Esophagus muscularis mucosa (tissue), 4 donors: Measurements from ENCODE around the gene SP2. TPM values are rescaled to one million over a fixed set of nuclear protein-coding genes. Genes with fewer than 3 reads are reported as not detected.

Experiments used
- DNase-seq: peaks from one replicate; pipeline ENCODE4 v3.0.0-alpha.2; 2017; ENCODE audit errors: extremely low spot score
- H3K27ac ChIP-seq, 4 donors: fragments of 200-600 bp; sonication (generic); replicated peaks in 1 of 4; 1 replicate in 3 of 4; 2 replicates in 1 of 4; pipeline ENCODE4 v1.5.1; 2016 to 2019; ENCODE audit warnings: mild to moderate bottlenecking in 1 of 4
- H3K27me3 ChIP-seq, 4 donors: fragments of 200-600 bp; sonication (generic); one replicate each; pipeline versions ENCODE4 v1.5.1 to v1.6.0; 2016 to 2019
- H3K36me3 ChIP-seq, 4 donors: fragments of 200-600 bp; sonication (generic); one replicate each; pipeline ENCODE4 v1.5.1; 2016 to 2019
- H3K4me1 ChIP-seq, 4 donors: fragments of 200-600 bp; sonication (generic); one replicate each; pipeline ENCODE4 v1.5.1; 2016 to 2019
- H3K4me3 ChIP-seq, 4 donors: fragments of 200-600 bp; sonication (generic); 1 replicate in 2 of 4; 2 replicates in 2 of 4; pipeline ENCODE4 v1.5.1; 2016 to 2019; ENCODE audit warnings: mild to moderate bottlenecking in 4 of 4, moderate library complexity in 1 of 4
- H3K9me3 ChIP-seq, 4 donors: fragments of 200-600 bp; sonication (generic); 1 replicate in 3 of 4; 2 replicates in 1 of 4; pipeline ENCODE4 v1.5.1; 2016 to 2019
- EP300 ChIP-seq: sonication (generic); formaldehyde crosslinking; IDR thresholded peaks from one replicate; pipeline ENCODE4 v1.6.1; 2017; ENCODE audit warnings: antibody characterized with exemption
- POLR2A ChIP-seq: fragments of 450-650 bp; IDR thresholded peaks from one replicate; pipeline ENCODE4 v1.6.1; 2017; ENCODE audit warnings: antibody characterized with exemption, moderate library complexity, mild to moderate bottlenecking, low read depth
- POLR2AphosphoS5 ChIP-seq, 2 donors: sonication (generic); formaldehyde crosslinking; IDR thresholded peaks; one replicate each; pipeline ENCODE4 v1.6.1; 2017; ENCODE audit warnings: antibody characterized with exemption in 2 of 2
- WGBS: methylation state at CpG from one replicate; pipeline ENCODE4 v1.1.5; 2018; 5-methylcytosine and 5-hydroxymethylcytosine counted together
- intact Hi-C: fragments of 100-400 bp; cut with DNase I; formaldehyde crosslinking; loops from one replicate; pipeline ENCODE4 v1.15.1; 2023
- total RNA-seq, 4 donors: library from RNA; depleted of rRNA; stranded (reverse); fragments of >200 nt; gene quantifications; one replicate each; pipeline versions ENCODE4 v1.1.0 to v1.2.1, GENCODE V29; 2016
- TF ChIP-seq, protein P1 (sequence below), 3 experiments: fragments of 200-600 bp in 2 of 3; fragments of 450-650 bp in 1 of 3; sonication (generic) in 2 of 3; IDR thresholded peaks; one replicate each; pipeline ENCODE4 v1.5.1; 2017 to 2019; ENCODE audit warnings: antibody characterized with exemption in 3 of 3, mild to moderate bottlenecking in 2 of 3, moderate library complexity in 1 of 3

The SP2 gene
- total RNA-seq, 4 donors from 2014 or later, result 7.1 to 16.0 (median 9.4) TPM

DNA sequence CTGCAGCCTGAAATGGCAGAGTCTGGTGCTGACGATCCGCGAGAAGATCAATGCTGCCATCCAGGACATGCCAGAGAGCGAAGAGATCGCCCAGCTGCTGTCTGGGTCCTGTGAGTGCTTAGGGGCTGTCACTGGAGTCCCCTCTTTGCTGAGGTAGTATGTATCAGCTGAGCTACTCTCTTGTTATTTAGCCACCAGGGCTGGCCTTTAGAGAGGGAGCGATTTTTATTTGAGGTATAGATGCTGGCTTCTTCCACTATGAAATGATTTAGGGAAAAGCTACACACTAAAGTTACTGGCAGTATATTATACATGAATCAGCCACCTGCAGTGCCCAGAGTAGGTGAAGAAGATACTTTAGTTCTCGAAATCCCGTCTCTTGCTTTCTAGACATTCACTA is 77.5 kb downstream of the SP2 start:
- H3K27ac ChIP-seq, result no peak overlapping the region
- peaks cover 0 to 4% (median 0%) of the 10 kb centered on the region in 4 donors for H3K27me3 ChIP-seq
- intact Hi-C loops, result loop anchor here (10.0 kb wide), 1 partner anchor 129 kb away; the partner anchor contains the start of gene SCRN2
- H3K9me3 ChIP-seq, result no peaks in the 10 kb centered on the region
- TF ChIP-seq, protein P1, sequence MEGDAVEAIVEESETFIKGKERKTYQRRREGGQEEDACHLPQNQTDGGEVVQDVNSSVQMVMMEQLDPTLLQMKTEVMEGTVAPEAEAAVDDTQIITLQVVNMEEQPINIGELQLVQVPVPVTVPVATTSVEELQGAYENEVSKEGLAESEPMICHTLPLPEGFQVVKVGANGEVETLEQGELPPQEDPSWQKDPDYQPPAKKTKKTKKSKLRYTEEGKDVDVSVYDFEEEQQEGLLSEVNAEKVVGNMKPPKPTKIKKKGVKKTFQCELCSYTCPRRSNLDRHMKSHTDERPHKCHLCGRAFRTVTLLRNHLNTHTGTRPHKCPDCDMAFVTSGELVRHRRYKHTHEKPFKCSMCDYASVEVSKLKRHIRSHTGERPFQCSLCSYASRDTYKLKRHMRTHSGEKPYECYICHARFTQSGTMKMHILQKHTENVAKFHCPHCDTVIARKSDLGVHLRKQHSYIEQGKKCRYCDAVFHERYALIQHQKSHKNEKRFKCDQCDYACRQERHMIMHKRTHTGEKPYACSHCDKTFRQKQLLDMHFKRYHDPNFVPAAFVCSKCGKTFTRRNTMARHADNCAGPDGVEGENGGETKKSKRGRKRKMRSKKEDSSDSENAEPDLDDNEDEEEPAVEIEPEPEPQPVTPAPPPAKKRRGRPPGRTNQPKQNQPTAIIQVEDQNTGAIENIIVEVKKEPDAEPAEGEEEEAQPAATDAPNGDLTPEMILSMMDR (IDR thresholded peaks at IDR 0.05), result no peak
- no peak for TF ChIP-seq EP300
- TF ChIP-seq POLR2AphosphoS5 (IDR thresholded peaks at IDR 0.05), result no peak
- TF ChIP-seq POLR2A, result no peak
- 87% methylated on average over 8 of the region's 8 CpGs for WGBS
- H3K36me3 ChIP-seq, result peaks cover 33 to 53% (median 51%) of the 10 kb centered on the region in 4 donors
- no peak for DNase-seq
- H3K4me1 ChIP-seq, result peaks cover 7 to 28% (median 21%) of the 10 kb centered on the region in 4 donors
- no peak overlapping the region for H3K4me3 ChIP-seq

DNA sequence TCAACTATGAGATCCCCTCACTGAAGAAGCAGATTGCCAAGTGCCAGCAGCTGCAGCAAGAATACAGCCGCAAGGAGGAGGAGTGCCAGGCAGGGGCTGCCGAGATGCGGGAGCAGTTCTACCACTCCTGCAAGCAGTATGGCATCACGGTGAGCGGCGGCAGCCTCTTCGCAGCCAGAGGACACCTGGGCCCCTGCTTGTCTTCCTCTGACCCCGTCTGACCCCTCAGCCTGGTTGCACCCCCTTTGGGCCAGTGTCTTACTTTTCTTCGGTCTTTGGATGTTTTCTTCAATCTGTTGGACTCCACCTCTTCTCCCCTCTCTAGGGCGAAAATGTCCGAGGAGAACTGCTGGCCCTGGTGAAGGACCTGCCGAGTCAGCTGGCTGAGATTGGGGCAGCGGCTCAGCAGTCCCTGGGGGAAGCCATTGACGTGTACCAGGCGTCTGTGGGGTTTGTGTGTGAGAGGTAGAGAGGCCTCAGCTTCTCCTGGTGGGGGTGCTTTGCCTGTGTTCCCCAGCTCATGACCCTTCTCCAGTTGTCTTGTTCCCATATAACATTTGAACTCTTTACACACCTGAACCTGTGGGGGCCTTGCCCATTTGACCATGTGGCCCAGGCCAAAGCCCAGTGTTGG is 79.3 kb downstream of the SP2 start:
- Histone ChIP-seq H3K27ac (no peak overlapping the region), H3K4me1 (peaks cover 7 to 21% (median 16%) of the 10 kb centered on the region in 4 donors), H3K27me3 (no peaks in the 10 kb centered on the region), H3K36me3 (peaks cover 37 to 71% (median 69%) of the 10 kb centered on the region in 4 donors), H3K4me3 (no peak overlapping the region), H3K9me3 (no peaks in the 10 kb centered on the region)
- intact Hi-C loops, result loop anchor here (10.0 kb wide), 1 partner anchor 131 kb away; the partner anchor contains the start of gene SCRN2
- no peak for DNase-seq
- TF ChIP-seq, protein P1 (IDR thresholded peaks at IDR 0.05), result no peak
- no peak for TF ChIP-seq EP300
- TF ChIP-seq POLR2A, result no peak
- TF ChIP-seq POLR2AphosphoS5 (IDR thresholded peaks at IDR 0.05), result no peak
- 83% methylated on average over 14 of the region's 15 CpGs for WGBS

DNA sequence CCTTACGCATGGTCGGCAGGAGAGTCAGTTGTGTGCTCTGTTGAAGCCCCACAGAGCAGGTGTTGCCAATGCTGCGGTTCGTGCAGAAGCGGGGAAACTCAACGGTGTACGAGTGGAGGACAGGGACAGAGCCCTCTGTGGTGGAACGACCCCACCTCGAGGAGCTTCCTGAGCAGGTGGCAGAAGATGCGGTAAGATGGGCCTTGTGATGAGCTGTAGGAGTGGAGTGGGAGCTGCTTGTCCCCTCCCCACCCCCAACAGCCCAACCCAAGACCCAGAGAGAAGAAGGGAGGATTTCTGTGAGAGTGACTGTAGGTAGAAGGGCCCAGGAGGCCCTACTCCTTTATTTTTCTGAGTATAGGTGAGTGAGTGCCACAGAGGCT is 79.8 kb downstream of the SP2 start:
- Histone ChIP-seq H3K27me3 (no peaks in the 10 kb centered on the region), H3K9me3 (no peaks in the 10 kb centered on the region), H3K4me1 (peaks cover 7 to 18% (median 14%) of the 10 kb centered on the region in 4 donors), H3K4me3 (no peak overlapping the region), H3K27ac (no peak overlapping the region), H3K36me3 (peaks cover 42 to 76% (median 74%) of the 10 kb centered on the region in 4 donors)
- DNase-seq, result no peak
- WGBS, result 88% methylated on average over 10 of the region's 10 CpGs
- TF ChIP-seq, protein P1 (IDR thresholded peaks at IDR 0.05), result no peak
- TF ChIP-seq POLR2AphosphoS5 (IDR thresholded peaks at IDR 0.05), result no peak
- no peak for TF ChIP-seq POLR2A
- no peak for TF ChIP-seq EP300
- intact Hi-C loops, result loop anchor here (10.0 kb wide), 1 partner anchor 131 kb away; the partner anchor contains the start of gene SCRN2

DNA sequence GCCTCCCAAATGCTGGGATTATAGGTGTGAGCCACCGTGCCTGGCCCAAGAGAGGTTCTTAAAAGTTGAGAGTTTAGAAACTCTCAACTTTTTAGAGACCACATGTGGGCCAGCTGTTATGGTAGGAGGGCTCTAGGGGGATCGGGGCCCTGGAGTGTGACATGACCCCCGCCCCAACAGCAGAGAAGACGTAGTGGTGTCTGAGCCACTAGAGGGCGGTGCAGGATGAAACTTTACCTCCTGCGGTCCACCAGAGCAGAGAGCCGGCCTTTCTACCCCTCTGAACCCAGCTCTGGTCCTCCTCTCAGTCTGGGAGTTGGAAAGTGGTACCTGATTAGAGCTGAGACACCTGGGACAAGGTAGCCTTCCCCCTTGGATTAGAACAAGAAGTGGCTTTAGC is 82.3 kb downstream of the SP2 start:
- TF ChIP-seq POLR2A, result no peak
- no peak for TF ChIP-seq EP300
- TF ChIP-seq POLR2AphosphoS5 (IDR thresholded peaks at IDR 0.05), result no peak
- TF ChIP-seq, protein P1 (IDR thresholded peaks at IDR 0.05), result peak; percentile 70 to 77 (median 70)
- H3K36me3 ChIP-seq, result peaks cover 47 to 100% (median 98%) of the 10 kb centered on the region in 4 donors
- intact Hi-C loops, result loop anchor here (2.0 to 10.0 kb wide), 2 partner anchors 40 to 134 kb away; partner anchors contain the start of gene SCRN2

More for the DNA sequence above, 82.3 kb downstream of the SP2 start:
- no peaks in the 10 kb centered on the region for H3K9me3 ChIP-seq
- H3K4me3 ChIP-seq, result no peak overlapping the region
- no peak for DNase-seq
- WGBS, result 15% methylated on average over 7 of the region's 7 CpGs
- H3K27ac ChIP-seq, result no peak overlapping the region
- H3K4me1 ChIP-seq, result peaks cover 0 to 4% (median 0%) of the 10 kb centered on the region in 4 donors
- H3K27me3 ChIP-seq, result no peaks in the 10 kb centered on the region

Other genes with a start within 250 kb of the SP2 start
- 100 to 1,000 TPM; 179 to 236 (median 205) TPM for gene KPNB1, start 246.3 kb upstream of the SP2 start, total RNA-seq
- 10 to 100 TPM; 11.9 to 26.9 (median 21.2) TPM for gene TBKBP1, start 202.1 kb upstream of the SP2 start, total RNA-seq
- gene TBX21, start 163.0 kb upstream of the SP2 start, total RNA-seq, result 1 to 10 TPM in 1 of 4 donors, under 1 TPM in 3; 0.42 to 2.2 (median 0.61) TPM
- 1 to 10 TPM; 2.0 to 8.4 (median 4.7) TPM for gene OSBPL7, start 74.4 kb upstream of the SP2 start, total RNA-seq
- 10 to 100 TPM; 43.6 to 86.8 (median 63.2) TPM for gene MRPL10, start 64.7 kb upstream of the SP2 start, total RNA-seq
- gene LRRC46, start 64.6 kb upstream of the SP2 start, total RNA-seq, result under 1 TPM in 1 of 4 donors, not detected in 3; 0.45 TPM
- 10 to 100 TPM in 3 of 4 donors, 1 to 10 TPM in 1; 9.6 to 34.0 (median 23.1) TPM for gene SCRN2, start 55.0 kb upstream of the SP2 start, total RNA-seq
- under 1 TPM; under 0.01 to 0.71 (median 0.25) TPM for gene SP6, start 45.1 kb upstream of the SP2 start, total RNA-seq
- gene PNPO, start 45.3 kb downstream of the SP2 start, total RNA-seq, result 10 to 100 TPM; 21.2 to 32.8 (median 27.6) TPM
- not detected for gene PRR15L, start 61.6 kb downstream of the SP2 start, total RNA-seq
- 10 to 100 TPM; 43.9 to 70.2 (median 58.4) TPM for gene CDK5RAP3, start 74.9 kb downstream of the SP2 start, total RNA-seq
- 10 to 100 TPM; 58.1 to 73.9 (median 64.1) TPM for gene COPZ2, start 141.6 kb downstream of the SP2 start, total RNA-seq
- 100 to 1,000 TPM; 164 to 281 (median 264) TPM for gene NFE2L1, start 152.1 kb downstream of the SP2 start, total RNA-seq
- gene CBX1, start 205.2 kb downstream of the SP2 start, total RNA-seq, result 10 to 100 TPM; 32.1 to 59.5 (median 39.7) TPM
- 10 to 100 TPM; 16.1 to 22.0 (median 20.3) TPM for gene SNX11, start 211.5 kb downstream of the SP2 start, total RNA-seq